Suprapubic skin (tissue), 4 donors: ENCODE data around the gene CFAP65.

Experiments
- POLR2A ChIP-seq, 2 donors: fragments of 450-650 bp; IDR thresholded peaks; one replicate each; pipeline ENCODE4 v1.6.1; 2017; ENCODE audit warnings: antibody characterized with exemption in 2 of 2, mild to moderate bottlenecking in 2 of 2, moderate library complexity in 2 of 2
- POLR2AphosphoS5 ChIP-seq, 3 donors: sonication (generic); formaldehyde crosslinking; IDR thresholded peaks; one replicate each; pipeline ENCODE4 v1.6.1; 2017; ENCODE audit warnings: antibody characterized with exemption in 3 of 3
- TF ChIP-seq, protein P1 (sequence below), 2 donors: fragments of 200-600 bp in 1 of 2; fragments of 450-650 bp in 1 of 2; sonication (generic) in 1 of 2; IDR thresholded peaks; one replicate each; pipeline ENCODE4 v1.5.1; 2016 to 2019; ENCODE audit warnings: antibody characterized with exemption in 2 of 2, mild to moderate bottlenecking in 1 of 2, moderate library complexity in 1 of 2

DNA sequence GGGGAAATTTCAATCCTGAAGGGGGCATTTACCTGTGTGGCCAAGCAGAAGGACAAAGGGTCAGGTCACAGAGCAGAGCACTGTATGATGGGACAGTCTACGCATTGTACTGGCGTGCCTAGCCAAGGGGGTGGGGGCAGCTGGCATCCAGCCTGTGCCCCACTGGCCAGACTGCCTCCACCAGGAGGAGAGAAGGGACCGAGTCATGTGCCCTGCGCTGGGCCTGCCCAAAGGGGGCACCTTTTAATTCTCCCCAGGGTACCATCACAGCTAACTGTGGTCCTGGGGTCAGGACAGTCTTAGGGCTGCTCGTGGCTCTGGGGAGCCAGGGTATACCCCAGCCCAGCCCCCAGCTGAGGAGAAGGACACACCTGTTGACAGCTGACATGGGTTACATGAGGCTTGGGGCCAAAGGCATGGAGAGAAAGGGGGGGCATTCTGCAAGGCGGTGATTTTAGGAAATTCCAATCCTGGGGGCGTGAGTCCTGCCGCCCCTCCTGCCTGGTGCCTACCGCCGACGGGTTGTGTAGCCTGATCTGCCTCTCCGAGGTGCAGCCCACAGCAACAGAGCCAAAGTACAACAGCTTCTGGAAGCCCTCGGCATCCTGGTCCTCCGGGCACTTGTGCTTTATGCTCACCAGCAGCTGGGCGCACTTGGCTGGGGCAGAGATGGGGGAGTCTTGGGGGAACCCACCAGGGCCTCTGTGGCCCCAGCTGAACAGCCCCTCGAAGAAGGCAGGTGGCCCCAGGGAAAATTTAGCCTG is 11.0 kb downstream of the CFAP65 start:
- TF ChIP-seq, protein P1, sequence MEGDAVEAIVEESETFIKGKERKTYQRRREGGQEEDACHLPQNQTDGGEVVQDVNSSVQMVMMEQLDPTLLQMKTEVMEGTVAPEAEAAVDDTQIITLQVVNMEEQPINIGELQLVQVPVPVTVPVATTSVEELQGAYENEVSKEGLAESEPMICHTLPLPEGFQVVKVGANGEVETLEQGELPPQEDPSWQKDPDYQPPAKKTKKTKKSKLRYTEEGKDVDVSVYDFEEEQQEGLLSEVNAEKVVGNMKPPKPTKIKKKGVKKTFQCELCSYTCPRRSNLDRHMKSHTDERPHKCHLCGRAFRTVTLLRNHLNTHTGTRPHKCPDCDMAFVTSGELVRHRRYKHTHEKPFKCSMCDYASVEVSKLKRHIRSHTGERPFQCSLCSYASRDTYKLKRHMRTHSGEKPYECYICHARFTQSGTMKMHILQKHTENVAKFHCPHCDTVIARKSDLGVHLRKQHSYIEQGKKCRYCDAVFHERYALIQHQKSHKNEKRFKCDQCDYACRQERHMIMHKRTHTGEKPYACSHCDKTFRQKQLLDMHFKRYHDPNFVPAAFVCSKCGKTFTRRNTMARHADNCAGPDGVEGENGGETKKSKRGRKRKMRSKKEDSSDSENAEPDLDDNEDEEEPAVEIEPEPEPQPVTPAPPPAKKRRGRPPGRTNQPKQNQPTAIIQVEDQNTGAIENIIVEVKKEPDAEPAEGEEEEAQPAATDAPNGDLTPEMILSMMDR (IDR thresholded peaks at IDR 0.05) = no peak
- no peak for TF ChIP-seq POLR2AphosphoS5 (IDR thresholded peaks at IDR 0.05)
- no peak for TF ChIP-seq POLR2A (IDR thresholded peaks at IDR 0.05)
